GM12878 (cell line): ENCODE measurements around the gene TBC1D24.
A peak's percentile ranks its signal among the peaks of the same experiment; 100 is the strongest.

Experiments used
- ATF3 ChIP-seq: IDR thresholded peaks from 2 replicates; pipeline ENCODE4 v1.6.1; 2011; ENCODE audit warnings: low read depth, mild to moderate bottlenecking, low read length, moderate library complexity, borderline replicate concordance; ENCODE audit errors: extremely low read depth
- CTCF ChIP-seq, 3 experiments: IDR thresholded peaks in 2 of 3; conservative IDR thresholded peaks in 1 of 3; 2 replicates each; pipeline ENCODE4 v1.5.1; 2011; ENCODE audit warnings: low read depth in 3 of 3, low read length in 3 of 3, mild to moderate bottlenecking in 3 of 3, control low read depth in 2 of 3, moderate library complexity in 2 of 3, inconsistent platforms in 1 of 3, mixed read lengths in 1 of 3; ENCODE audit not compliant: control insufficient read depth in 2 of 3, insufficient read depth in 1 of 3; ENCODE audit errors: extremely low read depth in 1 of 3
- CUX1 ChIP-seq: IDR thresholded peaks from 2 replicates; pipeline ENCODE4 v1.6.1; 2012; ENCODE audit warnings: improper control_type of control experiment, low read depth, low read length; ENCODE audit not compliant: insufficient replicate concordance
- GABPA ChIP-seq: IDR thresholded peaks from 2 replicates; pipeline ENCODE4 v1.6.1; 2014; ENCODE audit warnings: antibody characterized with exemption, low read depth, mild to moderate bottlenecking, inconsistent platforms
- HDAC2 ChIP-seq: fragments of 200-600 bp; sonication (generic); IDR thresholded peaks from 2 replicates; pipeline ENCODE4 v1.6.1; 2017
- HSF1 ChIP-seq: fragments of 150-350 bp; IDR thresholded peaks from 2 replicates; pipeline ENCODE4 v1.6.1; 2014; ENCODE audit warnings: mild to moderate bottlenecking, low read depth, low read length
- KDM1A ChIP-seq: fragments of 200-600 bp; sonication (generic); IDR thresholded peaks from 2 replicates; pipeline ENCODE4 v1.6.1; 2016; ENCODE audit warnings: borderline replicate concordance
- MAX ChIP-seq: IDR thresholded peaks from 2 replicates; pipeline ENCODE4 v1.6.1; 2012; ENCODE audit warnings: low read depth, low read length, improper control_type of control experiment
- PBX3 ChIP-seq: IDR thresholded peaks from 2 replicates; pipeline ENCODE4 v1.6.1; 2011; ENCODE audit warnings: mild to moderate bottlenecking, low read depth, low read length, moderate library complexity; ENCODE audit not compliant: insufficient replicate concordance
- PKNOX1 ChIP-seq: fragments of 450-650 bp; IDR thresholded peaks from 2 replicates; pipeline ENCODE4 v1.6.1; 2016; ENCODE audit warnings: mild to moderate bottlenecking
- PRDM15 ChIP-seq: fragments of 450-650 bp; formaldehyde crosslinking; IDR thresholded peaks from 2 replicates; pipeline ENCODE4 v1.4.0; 2020; ENCODE audit warnings: mild to moderate bottlenecking, moderate library complexity
- SMC3 ChIP-seq: IDR thresholded peaks from 2 replicates; pipeline ENCODE4 v1.6.1; 2011; ENCODE audit warnings: low read length, improper control_type of control experiment, borderline replicate concordance
- TBL1XR1 ChIP-seq: IDR thresholded peaks from 2 replicates; pipeline ENCODE4 v1.6.1; 2012; ENCODE audit warnings: low read depth, low read length, improper control_type of control experiment

- TF ChIP-seq GABPA (no peak), PKNOX1 (no peak), CTCF (IDR thresholded peaks at IDR 0.05 in 2 of 3, conservative IDR thresholded peaks at IDR 0.05 in 1 of 3; ENCODE audit: control insufficient read depth in 2 of 3, extremely low read depth in 1 of 3, insufficient read depth in 1 of 3, low read depth in 3 of 3, low read length in 3 of 3) (peak; percentile 41 to 71 (median 44); a peak in 5 of 6 replicates), PRDM15 (CRISPR knock-in tag) (no peak), CUX1 (no peak), HDAC2 (no peak), MAX (no peak), HSF1 (no peak), SMC3 (peak; percentile 53; the same call in 1 of the 2 replicates), PBX3 (no peak), TBL1XR1 (no peak), ATF3 (no peak), KDM1A (no peak)
Measured at GRCh38 chr16:2429771-2430663, 44.9 kb upstream of the TBC1D24 start.
